Activated CD4-positive, alpha-beta T cell treated with anti-CD3 and anti-CD28 coated beads, Interleukin-2, amount 50 U/mL, for 48 hours (primary cell): Measurements from ENCODE around the gene PRKAG2.
"Not testable (repeated sequence)": the region's sequence is repeated elsewhere in the genome, so short reads cannot be mapped to it uniquely, and the experiment has no call there.

Experiments used
- DNase-seq, 2 experiments: peaks; one replicate each; pipeline ENCODE4 v3.0.0-alpha.2; 2020

The PRKAG2 gene

DNA sequence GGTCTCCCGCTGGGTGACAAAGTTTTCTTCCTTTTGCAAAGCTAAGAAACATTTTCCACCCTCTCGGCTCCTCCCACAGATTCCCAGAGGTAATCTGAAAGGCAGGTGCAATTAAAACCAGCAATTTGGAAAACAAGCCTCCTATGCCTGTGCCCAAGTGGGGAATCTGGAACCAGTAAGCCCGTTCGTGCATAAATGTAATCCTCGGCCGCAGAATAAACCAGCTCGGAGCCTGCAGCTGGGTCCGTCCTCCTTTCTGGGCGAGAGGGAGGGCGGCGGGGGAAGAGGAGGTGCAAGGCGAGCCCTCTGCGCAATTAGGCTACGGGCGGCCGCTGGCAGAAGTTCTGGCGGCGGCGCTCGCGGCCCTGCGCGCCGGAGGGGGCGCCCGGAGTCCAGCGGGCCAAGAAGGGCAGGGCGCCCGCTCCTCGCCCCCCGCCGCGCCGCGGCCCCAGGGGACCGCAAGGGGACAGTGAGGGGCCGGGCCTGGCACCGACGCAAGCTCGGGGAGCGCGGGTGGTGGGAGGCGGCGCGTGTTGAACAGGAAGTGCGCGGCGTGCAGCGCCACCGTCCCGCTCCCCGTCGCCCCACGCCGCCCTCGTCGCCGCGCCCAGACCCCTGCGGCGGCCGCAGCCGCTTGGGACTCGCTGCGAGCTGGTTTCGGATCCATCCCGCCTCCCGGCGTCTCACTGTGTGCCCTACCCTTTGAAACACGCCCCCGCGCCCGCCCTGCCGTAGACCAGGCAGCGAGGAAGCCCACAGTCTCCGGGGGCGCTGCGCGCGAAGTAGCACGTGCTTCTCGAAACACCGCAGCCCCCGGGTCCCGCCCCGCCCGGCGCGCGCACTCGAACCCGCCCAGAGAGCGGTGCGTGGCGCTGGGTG, at the start of gene PRKAG2:
PRKAG2 (minus strand) TSS at position 217 of the 879 bp plus-strand sequence. CDS start 495 bp downstream, outside the sequence.
- peak; percentile 70 to 77 for DNase-seq

DNA sequence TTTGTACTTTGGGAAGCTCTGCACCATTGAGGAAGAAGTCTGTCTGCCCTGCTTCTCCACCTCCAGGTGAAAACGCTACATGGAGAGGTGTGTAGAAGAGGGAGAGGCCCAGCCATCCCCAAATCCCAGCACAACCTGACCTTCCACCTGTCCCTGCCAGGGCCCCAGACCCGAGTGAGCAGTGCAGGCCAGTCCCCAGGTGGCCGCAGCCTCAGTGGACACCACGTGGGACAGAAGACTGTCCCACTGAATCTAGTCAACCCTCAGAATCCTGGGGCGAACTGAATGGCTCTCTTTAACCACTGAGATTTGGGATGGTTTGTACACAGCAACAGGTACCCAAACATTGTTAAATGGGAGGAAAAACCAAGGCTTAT, 49.4 kb upstream of the PRKAG2 start:
- DNase-seq = no peak

- peak; percentile 11 to 26 for DNase-seq
Observed at GRCh38 chr7:151925446-151926335, 48.8 kb upstream of the PRKAG2 start.

- DNase-seq = no peak
Observed at GRCh38 chr7:151924508-151924907, 47.6 kb upstream of the PRKAG2 start.

- no peak for DNase-seq
Observed at GRCh38 chr7:151924001-151924400, 47.1 kb upstream of the PRKAG2 start.

GRCh38 chr7:151923097-151923876, 46.4 kb upstream of the PRKAG2 start:
- no peak for DNase-seq

DNA sequence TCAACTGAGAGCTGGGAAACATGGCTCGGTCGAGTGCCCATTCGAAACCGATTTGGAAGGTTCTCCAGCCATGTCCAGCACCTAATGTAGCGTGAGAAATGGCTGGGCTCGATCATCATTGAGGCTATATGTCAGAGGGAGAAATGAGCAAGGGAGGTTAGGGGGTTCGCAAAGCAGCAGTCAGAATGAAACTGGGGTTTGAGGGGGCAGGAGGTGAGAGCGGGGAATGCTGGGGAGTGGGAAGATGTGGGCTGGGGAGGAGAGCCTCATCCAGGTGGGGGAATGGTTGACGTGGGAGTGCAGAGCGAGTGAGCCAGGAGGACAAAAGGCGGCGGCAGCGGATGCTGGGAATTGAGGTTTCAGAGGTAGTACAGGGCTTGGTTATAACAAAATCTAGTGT, 44.5 kb upstream of the PRKAG2 start:
- DNase-seq = no peak

DNA sequence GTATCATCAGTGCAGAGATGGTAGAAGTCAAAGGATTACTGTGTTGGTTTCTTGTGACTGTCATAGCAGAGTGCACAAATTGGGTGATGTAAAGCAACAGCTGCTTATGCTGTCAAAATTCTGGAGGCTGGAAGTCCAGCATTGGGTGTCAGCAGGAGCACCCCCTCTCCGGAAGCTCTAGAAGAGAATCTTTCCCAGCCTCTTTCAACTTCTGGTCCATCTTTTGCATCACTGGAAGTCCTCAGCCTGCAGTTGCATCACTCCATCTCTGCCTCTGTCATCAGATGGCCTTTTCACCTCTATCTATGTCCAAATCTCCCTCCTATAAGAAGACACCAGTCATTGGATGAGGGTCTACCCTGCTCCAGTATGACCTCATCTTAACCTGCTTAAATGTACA, 43.6 kb upstream of the PRKAG2 start:
- DNase-seq = no peak

GRCh38 chr7:151919595-151919994, 42.7 kb upstream of the PRKAG2 start:
- DNase-seq = no peak

DNA sequence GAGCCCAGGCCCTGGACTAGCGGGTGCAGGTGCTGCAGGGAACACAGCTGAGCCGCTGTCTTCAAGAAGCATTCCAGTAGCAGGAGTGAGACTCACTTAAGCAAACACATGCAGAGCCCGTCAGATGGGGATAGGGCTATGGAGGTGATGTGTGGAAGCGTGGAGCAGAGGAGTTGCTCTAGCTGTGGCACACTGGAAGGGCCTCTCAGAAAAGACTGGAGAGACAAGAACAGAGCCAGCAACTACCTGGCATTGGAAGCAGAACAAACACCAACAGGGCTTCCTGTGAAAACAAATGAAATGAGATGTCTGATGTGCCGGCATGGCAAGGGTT, 41.6 kb upstream of the PRKAG2 start:
- DNase-seq = no peak

DNA sequence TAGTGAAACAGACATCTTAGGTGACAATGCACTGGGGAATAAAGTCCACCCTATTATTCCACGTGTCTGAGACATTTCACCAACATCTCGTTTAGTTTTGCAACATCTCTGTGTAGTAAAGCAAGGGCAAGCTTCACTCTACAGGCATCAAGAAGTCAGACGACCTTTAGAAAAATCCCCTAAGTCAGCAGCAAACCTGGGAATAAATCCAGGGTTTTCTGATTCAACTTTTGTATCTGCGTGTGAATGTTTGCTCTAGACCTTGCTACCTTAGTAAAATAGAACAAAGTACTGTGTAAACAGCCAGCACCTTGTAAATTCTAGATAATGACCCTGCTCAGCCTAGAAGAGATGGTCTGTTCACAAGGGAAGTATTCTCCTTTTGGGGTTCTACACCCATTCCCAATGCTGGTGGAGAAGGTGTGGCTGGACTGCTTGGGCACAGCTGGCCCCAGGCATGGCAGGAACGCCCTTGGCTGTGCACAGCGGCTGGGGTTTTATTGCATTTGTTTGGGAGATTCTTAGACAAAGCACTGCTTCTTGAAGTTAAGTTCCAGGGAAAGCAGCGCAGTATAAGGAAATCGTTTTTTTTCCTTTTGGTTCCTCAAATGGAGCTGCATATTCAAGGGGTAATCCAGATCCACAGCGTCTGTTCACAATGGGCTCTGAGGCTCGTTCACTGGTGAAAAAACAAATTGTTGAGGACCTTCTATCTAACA, 41.0 kb upstream of the PRKAG2 start:
- DNase-seq = no peak

DNA sequence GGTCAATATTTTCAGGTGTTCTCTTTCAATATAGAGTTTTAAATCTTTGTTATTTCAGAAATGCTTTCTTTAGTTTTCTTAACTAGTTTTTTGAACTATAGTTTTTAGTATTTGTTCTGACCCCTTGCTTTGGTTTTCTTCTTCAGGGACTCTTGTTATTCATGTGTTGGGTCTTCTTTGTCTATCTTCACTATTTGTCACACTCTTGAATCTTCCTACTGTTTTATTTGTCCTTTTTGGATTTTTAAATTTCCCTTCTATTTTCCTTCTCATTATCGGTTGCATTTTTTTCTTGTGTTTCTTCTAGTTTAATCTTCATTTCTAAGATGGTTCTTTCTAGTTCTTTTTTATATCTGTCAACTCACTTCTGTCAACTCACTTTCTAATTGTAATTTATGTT, 37.1 kb upstream of the PRKAG2 start:
- DNase-seq = no peak

- not testable (repeated sequence) for DNase-seq
Observed at GRCh38 chr7:151910655-151911054, 33.7 kb upstream of the PRKAG2 start.

- not testable (repeated sequence) for DNase-seq
Observed at GRCh38 chr7:151907115-151907514, 30.2 kb upstream of the PRKAG2 start.

DNA sequence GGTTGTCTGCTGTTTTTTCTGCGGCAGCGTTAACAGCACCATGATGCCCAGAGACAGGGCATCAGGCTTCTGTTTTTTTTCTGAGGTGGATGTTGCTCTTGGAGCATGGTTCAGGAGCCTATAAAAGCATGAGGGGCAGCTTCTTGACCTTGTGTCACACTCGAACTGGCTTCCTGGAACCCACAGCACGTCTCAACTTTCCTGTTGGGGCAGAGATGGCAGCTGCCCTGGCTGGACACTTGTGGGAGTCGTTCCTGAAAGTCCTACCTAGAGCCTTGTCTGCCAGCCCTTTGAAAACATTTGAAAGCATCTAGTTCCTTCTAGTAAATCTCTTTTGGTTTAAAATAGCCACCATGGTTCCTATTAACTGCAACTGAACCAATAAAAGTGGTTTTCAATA, 28.9 kb upstream of the PRKAG2 start:
- no peak for DNase-seq

DNA sequence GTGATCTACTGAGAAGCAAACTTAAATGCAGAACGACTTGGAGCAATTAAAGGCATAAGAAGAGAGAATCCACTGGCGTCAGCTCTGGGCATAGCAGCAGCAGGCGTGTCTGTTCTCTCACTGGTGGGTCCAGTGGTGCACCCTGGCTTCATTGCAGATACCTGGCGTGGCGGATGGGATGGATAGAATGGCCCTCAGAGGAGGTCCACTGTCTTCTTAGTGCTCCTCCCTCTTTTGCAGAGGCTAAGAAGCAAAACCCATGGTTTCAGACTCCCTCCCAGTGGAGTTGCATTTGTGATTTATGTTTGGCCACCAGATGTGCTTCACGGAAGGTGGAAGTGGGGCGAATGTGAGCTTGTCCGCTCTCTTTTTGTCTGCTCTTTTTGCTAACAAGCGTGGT, 28.4 kb upstream of the PRKAG2 start:
- DNase-seq = no peak

DNA sequence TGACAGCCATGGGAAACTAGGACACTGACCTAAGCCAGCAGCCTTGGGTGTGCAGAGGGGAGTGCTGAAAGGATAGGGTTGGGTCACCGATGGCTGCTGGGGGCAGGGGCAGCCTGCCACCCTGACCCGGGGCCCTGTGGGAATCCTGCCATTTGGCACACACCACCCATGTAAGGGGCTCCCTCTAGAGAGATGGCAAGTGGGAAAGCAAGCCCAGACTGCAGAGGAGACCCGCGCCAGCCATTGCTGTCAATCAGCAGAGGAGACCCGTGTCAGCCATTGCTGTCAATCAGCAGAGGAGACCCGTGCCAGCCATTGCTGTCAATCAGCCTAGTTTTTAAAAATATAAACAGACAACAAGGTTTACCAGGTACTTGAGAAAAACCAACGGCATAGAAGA, 27.4 kb upstream of the PRKAG2 start:
- no peak for DNase-seq

DNA sequence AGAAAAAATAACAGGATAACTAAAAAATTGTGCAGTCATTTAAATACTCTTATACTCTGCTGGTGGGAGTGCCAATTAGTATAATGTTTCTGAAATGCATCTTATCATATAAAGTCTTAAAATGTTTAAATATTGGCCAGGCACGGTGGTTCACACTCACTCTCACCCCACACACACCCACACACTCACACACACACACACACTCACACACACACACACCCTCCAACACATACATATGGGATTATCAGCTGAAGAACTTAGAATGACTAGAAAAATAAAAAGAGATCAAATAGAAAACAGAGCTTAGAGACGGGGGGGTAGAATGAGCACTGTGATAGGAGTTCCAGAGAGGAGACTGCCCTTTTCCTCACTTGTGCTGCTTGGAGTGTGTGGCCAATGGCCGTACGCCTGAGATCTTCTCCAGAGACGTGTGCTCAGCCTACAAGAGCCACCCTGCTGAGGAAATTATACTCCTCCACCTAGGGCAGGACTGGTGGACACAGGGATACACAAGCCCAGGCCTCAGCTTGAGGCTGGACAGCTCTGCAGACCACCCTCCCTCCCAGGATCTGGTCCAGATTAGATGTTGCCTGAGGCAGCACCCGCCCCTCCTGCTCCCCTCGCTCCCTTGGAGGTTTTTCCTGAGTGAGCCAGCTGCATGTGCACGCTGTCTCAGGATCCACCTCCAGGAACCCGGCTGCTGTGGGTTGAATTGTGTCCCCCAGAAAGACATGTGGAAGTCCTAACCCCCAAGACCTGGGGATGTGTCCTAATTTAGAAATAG, 26.5 kb upstream of the PRKAG2 start:
- no peak for DNase-seq

DNA sequence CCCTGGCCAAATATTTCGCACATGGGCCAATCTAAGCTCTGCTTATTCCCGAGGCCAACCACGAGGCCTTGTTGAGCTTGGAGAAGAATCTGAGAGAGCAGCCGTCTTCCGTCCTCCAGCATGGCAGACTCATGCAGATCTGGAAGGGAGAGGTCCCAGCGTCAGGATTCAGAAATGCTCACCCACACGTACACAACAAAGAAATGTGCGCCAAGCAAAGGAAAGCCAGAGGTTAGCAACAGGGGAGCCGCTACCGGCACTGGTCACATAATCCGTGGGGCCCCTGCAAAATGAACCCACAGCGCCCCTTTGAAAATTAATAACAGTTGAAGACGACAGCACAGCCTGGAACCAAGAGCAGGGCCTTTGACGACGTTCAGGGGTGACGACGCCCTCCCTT, 25.4 kb upstream of the PRKAG2 start:
- DNase-seq = no peak

- no peak for DNase-seq
Observed at GRCh38 chr7:151901828-151902227, 24.9 kb upstream of the PRKAG2 start.

GRCh38 chr7:151900986-151901621, 24.2 kb upstream of the PRKAG2 start:
- no peak for DNase-seq
